ENCODE measurements around the gene KRT25. TPM values are rescaled to one million over a fixed set of nuclear protein-coding genes. Genes with fewer than 3 reads are reported as not detected.

The KRT25 gene
- total RNA-seq = under 1 TPM in 1 of 4 donors, not detected in 3; 0.36 TPM
- not detected for polyA plus RNA-seq

- no peak for DNase-seq
- Histone ChIP-seq H3K4me3 (no peak within 1 kb of the TSS), H3K9me3 (peaks cover 4 to 12% (median 8%) of the 10 kb centered on the region in 4 donors), H3K27me3 (no peaks in the 10 kb centered on the region), H3K36me3 (no peaks in the 10 kb centered on the region), H3K4me1 (no peaks in the 10 kb centered on the region), H3K27ac (no peak within 1 kb of the TSS)
- no peak for TF ChIP-seq POLR2A (IDR thresholded peaks at IDR 0.05)
- no peak for TF ChIP-seq CTCF (IDR thresholded peaks at IDR 0.05)
- no peak for TF ChIP-seq POLR2AphosphoS5 (IDR thresholded peaks at IDR 0.05)
- no peak for TF ChIP-seq EP300 (IDR thresholded peaks at IDR 0.05)
- 64 to 76% methylated on average over 4 of the region's 4 CpGs for WGBS, 2 donors
- intact Hi-C loops (cut with DNase I) = no loop called here
Measured at GRCh38 chr17:40755231-40755630, at the start of gene KRT25. Gene KRT25, minus strand, starts transcription at chr17:40755331. Its CDS starts 60 bp downstream, at chr17:40755271.

GRCh38 chr17:40803617-40804082 is 48.5 kb upstream of the KRT25 start:
- H3K4me3 ChIP-seq = no peak overlapping the region
- peak; percentile 75 for DNase-seq
- intact Hi-C loops (cut with DNase I) = loop anchor here (5.0 kb wide), 2 partner anchors 744 to 859 kb away; no protein-coding TSS in a partner anchor
- TF ChIP-seq POLR2A (IDR thresholded peaks at IDR 0.05) (no peak), CTCF (IDR thresholded peaks at IDR 0.05) (peak; percentile 40 to 66 (median 48))
- no peaks in the 10 kb centered on the region for H3K4me1 ChIP-seq
- no peaks in the 10 kb centered on the region for H3K36me3 ChIP-seq
- H3K27me3 ChIP-seq = peaks cover 0 to 39% (median 3%) of the 10 kb centered on the region in 3 donors
- no peak overlapping the region for H3K27ac ChIP-seq
- 5 to 13% methylated on average over 13 of the region's 13 CpGs for WGBS, 2 donors
- no peaks in the 10 kb centered on the region for H3K9me3 ChIP-seq

DNA sequence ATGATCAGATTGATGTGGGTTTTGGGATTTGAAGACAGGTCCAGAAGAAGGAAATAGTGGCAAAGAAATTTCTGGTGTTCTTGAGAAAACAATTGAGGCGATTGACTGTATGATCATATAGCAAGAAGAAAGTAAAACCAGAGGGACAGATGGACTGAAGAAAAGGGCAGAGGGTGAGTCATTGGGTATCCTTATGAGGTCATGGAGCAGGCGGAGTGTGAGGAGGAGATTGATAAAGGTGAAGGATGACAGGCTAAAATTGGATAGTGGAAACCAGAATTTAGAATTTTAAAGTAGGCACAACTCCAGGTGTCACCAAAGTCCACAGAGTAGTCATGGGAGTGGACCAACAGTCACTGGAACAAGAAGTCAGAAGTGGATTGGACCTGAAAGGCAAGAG is 46.0 kb upstream of the KRT25 start:
- H3K27me3 ChIP-seq = peaks cover 0 to 40% (median 7%) of the 10 kb centered on the region in 3 donors
- no peak overlapping the region for H3K4me3 ChIP-seq
- no peaks in the 10 kb centered on the region for H3K4me1 ChIP-seq
- H3K36me3 ChIP-seq = no peaks in the 10 kb centered on the region
- no peaks in the 10 kb centered on the region for H3K9me3 ChIP-seq
- TF ChIP-seq POLR2A (IDR thresholded peaks at IDR 0.05) (no peak), CTCF (IDR thresholded peaks at IDR 0.05) (no peak), EP300 (IDR thresholded peaks at IDR 0.05) (no peak), POLR2AphosphoS5 (IDR thresholded peaks at IDR 0.05) (no peak)
- H3K27ac ChIP-seq = no peak overlapping the region
- WGBS, 2 donors = 50 to 78% methylated on average over 2 of the region's 2 CpGs
- intact Hi-C loops (cut with DNase I) = loop anchor here (5.0 kb wide), 2 partner anchors 746 to 861 kb away; no protein-coding TSS in a partner anchor
- DNase-seq = no peak

DNA sequence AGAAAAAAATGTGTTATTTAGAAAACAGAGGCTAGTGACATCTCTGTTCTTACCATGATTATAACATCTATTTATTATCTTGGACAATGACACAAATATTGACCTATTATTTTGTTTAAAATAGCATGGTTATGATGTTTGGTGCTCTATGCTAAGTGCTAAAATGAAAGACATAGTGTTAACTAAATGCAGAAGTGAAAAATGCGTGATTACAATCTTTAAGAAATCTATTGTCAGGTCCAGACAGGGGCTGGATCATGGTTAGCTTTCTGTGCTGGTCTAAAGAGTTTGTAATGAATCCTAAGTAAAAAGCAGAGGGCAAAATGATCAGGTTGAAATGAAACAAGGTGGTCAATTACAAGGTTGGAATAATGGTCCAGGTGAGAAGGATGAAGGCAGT is 45.2 kb upstream of the KRT25 start:
- no peak for TF ChIP-seq CTCF (IDR thresholded peaks at IDR 0.05)
- TF ChIP-seq POLR2A (IDR thresholded peaks at IDR 0.05) = no peak
- TF ChIP-seq POLR2AphosphoS5 (IDR thresholded peaks at IDR 0.05) = no peak
- no peak for TF ChIP-seq EP300 (IDR thresholded peaks at IDR 0.05)
- Histone ChIP-seq H3K9me3 (no peaks in the 10 kb centered on the region), H3K27ac (no peak overlapping the region), H3K27me3 (peaks cover 0 to 35% (median 7%) of the 10 kb centered on the region in 3 donors), H3K4me3 (no peak overlapping the region), H3K4me1 (no peaks in the 10 kb centered on the region), H3K36me3 (no peaks in the 10 kb centered on the region)
- intact Hi-C loops (cut with DNase I) = loop anchor here (5.0 kb wide), 2 partner anchors 747 to 862 kb away; no protein-coding TSS in a partner anchor
- no peak for DNase-seq
- WGBS, 2 donors = 64 to 70% methylated on average over 1 of the region's 1 CpG

GRCh38 chr17:40799859-40800258 is 44.7 kb upstream of the KRT25 start, which contains the start of gene KRT28:
Gene KRT28, minus strand, starts transcription at chr17:40799959. Its CDS starts 66 bp downstream, at chr17:40799893.
- DNase-seq = no peak
- Histone ChIP-seq H3K9me3 (no peaks in the 10 kb centered on the region), H3K4me1 (no peaks in the 10 kb centered on the region), H3K4me3 (no peak within 1 kb of the TSS), H3K36me3 (no peaks in the 10 kb centered on the region), H3K27me3 (peaks cover 0 to 33% (median 7%) of the 10 kb centered on the region in 3 donors), H3K27ac (no peak within 1 kb of the TSS)
- intact Hi-C loops (cut with DNase I) = loop anchor here (5.0 kb wide), 2 partner anchors 747 to 862 kb away; no protein-coding TSS in a partner anchor
- 78 to 86% methylated on average over 3 of the region's 3 CpGs for WGBS, 2 donors
- TF ChIP-seq POLR2AphosphoS5 (IDR thresholded peaks at IDR 0.05) (no peak), CTCF (IDR thresholded peaks at IDR 0.05) (no peak), EP300 (IDR thresholded peaks at IDR 0.05) (no peak), POLR2A (IDR thresholded peaks at IDR 0.05) (no peak)

Measured in sigmoid colon (tissue), 7 donors.